NCI-H526 (cell line): Measurements from ENCODE around the gene IMPACT.
A peak's percentile ranks its signal among the peaks of the same experiment; 100 is the strongest.

Experiments
- DNase-seq, 2 experiments: peaks; one replicate each; lab custom pipeline; 2025; lab: John Stamatoyannopoulos, UW

Gene IMPACT

GRCh38 chr18:24426398-24427294 is at the start of gene IMPACT:
TSS of gene IMPACT (plus strand) at chr18:24426670. CDS start at chr18:24426757, 87 bp downstream.
- DNase-seq, result peak; percentile 8 to 79

DNA sequence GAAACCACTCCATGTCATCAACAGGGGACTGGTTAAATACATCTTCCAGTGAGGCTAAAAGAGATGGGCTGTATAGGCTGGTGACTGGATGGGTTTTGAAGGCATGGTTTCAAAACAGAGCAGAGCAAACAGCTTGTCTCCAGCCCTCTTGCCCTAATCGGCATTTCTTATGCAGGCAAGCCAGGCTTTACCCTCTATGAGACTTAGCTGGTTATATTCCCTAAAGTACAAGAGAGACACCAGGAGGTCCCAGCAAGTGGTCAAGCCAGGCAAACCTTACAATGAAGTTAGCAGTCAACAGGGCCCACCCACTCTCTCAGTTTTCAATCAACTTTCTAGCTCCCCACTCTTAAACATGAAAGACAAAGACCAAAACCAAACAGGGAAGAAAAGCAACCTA is 47.9 kb upstream of the IMPACT start:
- no peak for DNase-seq

GRCh38 chr18:24380163-24380747 is 46.2 kb upstream of the IMPACT start:
- DNase-seq, result no peak

- DNase-seq, result no peak
Observed at GRCh38 chr18:24381126-24381525, 45.3 kb upstream of the IMPACT start.

DNA sequence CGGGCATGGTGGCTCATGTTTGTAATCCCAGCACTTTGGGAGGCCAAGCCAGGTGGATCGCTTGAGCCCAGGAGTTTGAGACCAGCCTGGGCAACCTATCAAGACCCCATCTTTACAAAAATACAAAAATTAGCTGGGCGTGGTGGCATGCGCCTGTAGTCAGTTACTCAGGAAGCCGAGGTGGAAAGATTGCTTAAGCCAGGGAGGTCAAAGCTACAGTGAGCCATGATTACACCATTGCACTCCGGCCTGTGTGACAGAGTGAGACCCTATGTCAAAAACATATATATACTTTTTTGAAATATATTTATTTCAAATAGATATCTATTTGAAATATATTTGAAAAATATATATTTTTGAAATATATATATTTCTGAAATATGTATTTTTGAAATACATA is 39.8 kb upstream of the IMPACT start:
- DNase-seq, result no peak

DNA sequence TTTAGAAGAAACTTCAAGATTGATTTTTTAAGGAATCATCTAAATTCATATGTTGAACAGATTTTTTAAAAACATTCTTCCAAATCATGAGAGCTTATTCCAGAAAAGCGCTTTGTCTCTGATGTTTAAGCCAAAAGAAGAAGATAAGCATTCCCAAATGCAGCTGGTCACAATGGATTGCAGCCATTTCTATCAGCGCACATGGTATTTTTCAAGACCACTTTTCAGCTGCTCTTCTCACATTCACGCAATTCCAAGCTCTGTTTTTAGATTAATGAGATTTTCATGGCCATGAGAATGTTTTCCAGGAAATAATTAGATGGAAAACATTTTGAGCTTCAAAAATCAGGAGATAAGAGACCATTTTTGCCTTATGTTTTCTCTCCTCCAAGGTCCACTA is 37.5 kb upstream of the IMPACT start:
- no peak for DNase-seq

DNA sequence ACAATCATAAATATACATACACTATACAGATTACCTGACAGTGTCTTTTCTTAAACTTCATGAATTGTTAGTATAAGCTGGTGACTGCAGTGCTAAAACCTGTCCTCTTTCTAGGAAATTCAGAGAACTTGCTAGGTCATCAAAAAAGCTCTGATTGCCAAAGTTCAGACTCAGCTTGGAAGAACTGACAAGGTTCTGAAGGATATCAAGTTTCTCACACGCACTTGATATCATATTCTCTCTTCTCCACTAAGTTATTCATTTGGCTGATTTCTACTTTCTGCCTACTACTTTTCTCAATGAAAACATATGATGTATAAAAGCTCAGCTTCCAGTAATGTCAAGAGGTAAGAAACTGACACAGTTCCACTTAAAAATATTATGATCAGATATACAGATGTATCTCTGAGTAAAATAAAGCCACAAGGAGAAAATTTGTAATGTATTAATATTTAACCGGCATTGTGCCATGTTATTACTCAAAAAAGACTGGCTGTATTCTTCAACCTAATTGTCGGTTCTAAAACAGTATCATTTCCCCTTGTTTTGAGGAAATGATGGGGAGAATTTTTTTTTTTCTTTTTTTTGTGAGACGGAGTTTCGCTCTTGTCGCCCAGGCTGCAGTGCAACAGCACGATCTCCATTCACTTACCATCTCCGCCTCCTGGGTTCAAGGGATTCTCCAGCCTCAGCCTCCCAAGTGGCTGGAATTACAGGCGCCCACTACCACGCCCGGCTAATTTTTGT is 31.2 kb upstream of the IMPACT start:
- DNase-seq, result no peak

- peak in 1 of 2 experiments; percentile 28 for DNase-seq
Observed at GRCh38 chr18:24396082-24396633, 30.3 kb upstream of the IMPACT start.

DNA sequence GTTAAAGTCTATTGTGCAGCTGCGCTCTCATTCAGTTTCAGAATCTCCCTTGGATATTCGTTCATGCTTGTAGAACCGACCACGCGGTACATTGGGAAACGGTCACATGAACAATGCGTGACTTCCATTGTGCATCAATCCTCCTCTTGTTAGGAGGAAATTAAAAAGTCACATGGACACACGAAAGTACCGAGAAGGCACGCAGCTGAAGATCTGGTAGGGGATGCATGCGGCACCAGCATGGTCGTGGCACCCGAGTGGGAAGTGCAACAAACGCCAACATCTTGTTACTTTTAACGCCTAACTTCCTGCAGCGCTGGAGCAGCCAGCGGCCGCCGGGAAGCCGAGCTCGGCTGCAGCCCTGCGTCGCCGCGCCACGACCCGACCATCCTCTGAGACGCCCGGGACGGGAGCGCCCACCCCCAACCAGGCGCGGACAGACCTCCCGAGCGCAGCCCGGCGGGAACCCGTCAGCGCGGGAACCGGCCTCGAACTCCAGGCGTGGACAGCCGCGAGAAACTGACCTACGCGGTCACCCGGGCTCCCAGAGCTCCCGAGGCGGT is 29.3 kb upstream of the IMPACT start:
- DNase-seq, result peak; percentile 42 to 69

- peak; percentile 85 to 94 for DNase-seq
Observed at GRCh38 chr18:24397694-24398368, 28.6 kb upstream of the IMPACT start, which contains the start of gene OSBPL1A. TSS of gene OSBPL1A (minus strand) at chr18:24397824. CDS start at chr18:24377533, 20,291 bp downstream.

- DNase-seq, result no peak
Observed at GRCh38 chr18:24398540-24398939, 27.9 kb upstream of the IMPACT start.

- DNase-seq, result no peak
Observed at GRCh38 chr18:24400587-24400986, 25.9 kb upstream of the IMPACT start.

- DNase-seq, result no peak
Observed at GRCh38 chr18:24402209-24402785, 24.2 kb upstream of the IMPACT start.

DNA sequence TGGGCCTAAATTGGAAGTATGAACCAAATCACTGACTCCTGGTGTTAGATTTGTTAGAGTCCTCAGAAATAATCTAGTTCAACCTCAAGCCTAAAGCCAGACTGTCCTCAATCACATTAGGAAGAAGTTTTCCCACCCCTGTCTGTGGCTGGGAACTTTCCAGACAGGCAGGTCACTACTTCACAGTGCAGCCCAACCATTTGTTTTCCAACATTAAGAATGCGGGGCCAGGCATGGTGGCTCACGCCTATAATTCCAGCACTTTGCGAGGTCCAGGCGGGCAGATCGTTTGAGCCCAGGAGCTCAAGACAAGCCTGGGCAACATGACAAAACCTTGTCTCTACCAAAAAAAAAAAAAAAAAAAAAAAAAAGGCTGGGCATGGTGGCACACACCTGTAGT is 23.4 kb upstream of the IMPACT start:
- DNase-seq, result no peak

GRCh38 chr18:24404591-24404990 is 21.9 kb upstream of the IMPACT start:
- DNase-seq, result no peak

- DNase-seq, result no peak
Observed at GRCh38 chr18:24408496-24408895, 18.0 kb upstream of the IMPACT start.

DNA sequence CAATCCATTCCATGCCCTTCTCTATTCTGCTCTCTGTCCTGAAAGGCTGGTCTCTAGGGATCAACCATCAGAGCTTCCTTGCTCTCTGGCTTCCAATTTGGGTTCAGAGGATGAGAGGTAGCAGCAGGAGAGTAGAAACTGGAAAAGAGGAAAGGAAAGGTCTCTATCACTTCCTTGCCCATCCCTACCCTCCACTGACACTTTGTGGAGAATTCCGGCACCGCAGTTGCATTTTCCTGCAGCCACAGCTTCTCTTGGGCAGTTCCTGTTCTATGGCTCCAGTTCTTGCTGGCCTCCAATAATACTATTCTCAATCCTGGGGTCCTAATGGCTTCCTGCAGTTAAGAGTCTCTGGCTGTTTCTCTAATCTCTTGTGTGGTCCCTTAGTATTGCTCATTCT is 13.3 kb upstream of the IMPACT start:
- no peak for DNase-seq

DNA sequence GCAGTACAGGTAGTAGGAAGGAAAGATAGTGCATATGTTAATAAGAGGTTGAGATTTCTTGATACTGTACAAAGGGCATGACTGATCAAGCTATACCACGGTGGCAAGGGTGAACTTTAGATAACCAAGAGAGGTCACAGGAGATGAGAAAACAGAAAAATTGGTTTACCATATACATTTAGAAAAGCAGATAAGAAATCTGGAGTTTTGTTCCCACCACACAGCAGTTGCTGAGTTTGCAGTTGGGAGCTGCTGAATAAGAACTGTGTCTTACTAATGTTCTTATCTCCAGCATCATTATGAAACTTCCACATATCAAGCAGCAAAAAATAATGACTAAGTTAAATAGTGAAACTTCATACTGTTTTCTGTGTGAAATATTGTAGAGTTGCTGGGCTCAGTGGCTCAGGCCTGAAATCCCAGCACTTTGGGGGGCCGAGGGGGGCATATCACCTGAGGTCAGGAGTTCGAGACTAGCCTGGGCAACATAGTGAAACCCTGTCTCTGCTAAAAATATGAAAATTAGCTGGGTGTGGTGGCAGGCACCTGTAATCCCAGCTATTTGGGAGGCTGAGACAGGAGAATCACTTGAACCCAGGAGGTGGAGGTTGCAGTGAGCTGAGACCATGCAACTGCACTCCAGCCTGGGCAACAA is 12.0 kb upstream of the IMPACT start:
- DNase-seq, result no peak

GRCh38 chr18:24417480-24417879 is 9.0 kb upstream of the IMPACT start:
- DNase-seq, result no peak

DNA sequence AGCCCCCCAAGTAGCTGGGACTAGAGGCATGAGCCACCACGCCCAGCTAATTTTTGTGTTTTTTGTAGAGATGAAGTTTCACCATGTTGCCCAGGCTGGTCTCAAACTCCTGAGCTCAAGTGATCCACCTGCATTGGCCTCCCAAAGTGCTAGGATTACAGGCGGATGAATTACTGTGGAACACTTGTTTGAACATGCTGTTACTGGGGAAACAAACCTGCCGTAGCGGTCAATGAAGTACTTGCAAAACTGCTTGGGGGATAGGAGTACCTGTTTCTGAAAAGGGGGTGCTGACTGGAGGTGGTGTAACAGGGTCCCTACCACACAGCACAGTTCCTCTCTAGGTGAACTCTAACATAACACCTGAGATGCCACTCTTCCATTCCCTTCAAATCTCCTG is 5.9 kb upstream of the IMPACT start:
- DNase-seq, result no peak

DNA sequence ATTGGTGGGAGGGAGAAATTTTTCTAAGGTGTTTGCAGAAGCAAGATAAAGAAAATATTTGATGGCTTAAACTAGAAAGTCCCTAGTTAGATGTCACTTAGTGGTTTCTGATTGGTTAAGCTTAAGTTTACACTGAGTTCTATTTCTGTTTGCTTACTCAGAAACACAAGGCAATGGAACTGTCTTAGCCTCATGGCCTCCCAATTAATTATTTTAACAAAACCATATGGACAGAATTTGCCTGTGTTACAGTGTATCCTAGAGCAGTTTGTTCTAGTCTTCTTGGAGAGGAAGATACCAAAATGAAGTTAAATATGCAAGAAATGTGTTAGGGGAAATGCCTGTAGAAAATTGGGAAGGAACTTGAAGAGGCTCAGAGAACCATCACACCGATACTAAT is 4.6 kb upstream of the IMPACT start:
- DNase-seq, result no peak
